ENCODE data around the gene LONRF2. TPM values are rescaled to one million over a fixed set of nuclear protein-coding genes. Genes with fewer than 3 reads are reported as not detected.
"Not testable (repeated sequence)": the region's sequence is repeated elsewhere in the genome, so short reads cannot be mapped to it uniquely, and the experiment has no call there.

LONRF2 gene
- total RNA-seq: 10 to 100 TPM; 15.7 to 19.2 TPM
- long read RNA-seq, donor 1, partial matches to known transcripts: 0 of 9 reads
- long read RNA-seq, donor 1, other reads (novel, unspliced or antisense): 9 of 9 reads
- long read RNA-seq, donor 2, partial matches to known transcripts: 0 of 6 reads
- long read RNA-seq, donor 2, other reads (novel, unspliced or antisense): 6 of 6 reads

- intact Hi-C loops (cut with DNase I): no loop called here
- no peak for DNase-seq (ENCODE audit: low spot score)
These were observed at the start of gene LONRF2 for GRCh38 chr2:100321866-100322820. LONRF2 (minus strand) TSS chr2:100322501; CDS start chr2:100322093, 408 bp downstream.

- intact Hi-C loops (cut with DNase I): no loop called here
- DNase-seq (ENCODE audit: low spot score): no peak
These were observed 44.9 kb upstream of the LONRF2 start for GRCh38 chr2:100367163-100367562.

GRCh38 chr2:100365434-100365833 lies 43.1 kb upstream of the LONRF2 start:
- DNase-seq (ENCODE audit: low spot score): no peak
- intact Hi-C loops (cut with DNase I): no loop called here

GRCh38 chr2:100362269-100362668 lies 40.0 kb upstream of the LONRF2 start:
- DNase-seq (ENCODE audit: low spot score); intact Hi-C loops (cut with DNase I): not testable (repeated sequence)

GRCh38 chr2:100359576-100359975 lies 37.3 kb upstream of the LONRF2 start:
- intact Hi-C loops (cut with DNase I): no loop called here

GRCh38 chr2:100358554-100358953 lies 36.3 kb upstream of the LONRF2 start:
- DNase-seq (ENCODE audit: low spot score): no peak
- intact Hi-C loops (cut with DNase I): no loop called here

More at GRCh38 chr2:100359576-100359975, 37.3 kb upstream of the LONRF2 start:
- DNase-seq (ENCODE audit: low spot score): no peak

GRCh38 chr2:100352521-100352920 lies 30.2 kb upstream of the LONRF2 start:
- intact Hi-C loops (cut with DNase I): no loop called here
- DNase-seq (ENCODE audit: low spot score): no peak

GRCh38 chr2:100350661-100351185 lies 28.4 kb upstream of the LONRF2 start:
- no peak for DNase-seq (ENCODE audit: low spot score)
- intact Hi-C loops (cut with DNase I): no loop called here

- intact Hi-C loops (cut with DNase I); DNase-seq (ENCODE audit: low spot score): not testable (repeated sequence)
These were observed 22.8 kb upstream of the LONRF2 start for GRCh38 chr2:100345144-100345543.

GRCh38 chr2:100344433-100344832 lies 22.1 kb upstream of the LONRF2 start:
- DNase-seq (ENCODE audit: low spot score): no peak
- intact Hi-C loops (cut with DNase I): no loop called here

GRCh38 chr2:100342466-100342865 lies 20.2 kb upstream of the LONRF2 start:
- intact Hi-C loops (cut with DNase I): not testable (repeated sequence)

GRCh38 chr2:100339823-100340222 lies 17.5 kb upstream of the LONRF2 start:
- intact Hi-C loops (cut with DNase I): no loop called here
- no peak for DNase-seq (ENCODE audit: low spot score)

More at GRCh38 chr2:100342466-100342865, 20.2 kb upstream of the LONRF2 start:
- not testable (repeated sequence) for DNase-seq (ENCODE audit: low spot score)

- DNase-seq (ENCODE audit: low spot score): no peak
- intact Hi-C loops (cut with DNase I): no loop called here
These were observed 12.6 kb upstream of the LONRF2 start for GRCh38 chr2:100334929-100335328.

GRCh38 chr2:100327742-100328141 lies 5.4 kb upstream of the LONRF2 start:
- DNase-seq (ENCODE audit: low spot score): no peak
- intact Hi-C loops (cut with DNase I): no loop called here

GRCh38 chr2:100321179-100321865 lies 979 bp downstream of the LONRF2 start:
- DNase-seq (ENCODE audit: low spot score): no peak
- intact Hi-C loops (cut with DNase I): no loop called here

- DNase-seq (ENCODE audit: low spot score): no peak
These were observed 1.6 kb downstream of the LONRF2 start for GRCh38 chr2:100320547-100321178.

GRCh38 chr2:100317634-100318033 lies 4.7 kb downstream of the LONRF2 start:
- DNase-seq (ENCODE audit: low spot score): no peak
- intact Hi-C loops (cut with DNase I): no loop called here

More at GRCh38 chr2:100320547-100321178, 1.6 kb downstream of the LONRF2 start:
- intact Hi-C loops (cut with DNase I): no loop called here

GRCh38 chr2:100309973-100310719 lies 12.2 kb downstream of the LONRF2 start:
- intact Hi-C loops (cut with DNase I): no loop called here
- no peak for DNase-seq (ENCODE audit: low spot score)
